HCT116 (cell line): ENCODE results near the gene ZCWPW1. TPM values are rescaled to one million over a fixed set of nuclear protein-coding genes. Genes with fewer than 3 reads are reported as not detected.

ENCODE experiments used
- ATAC-seq: fragments of 200-7000 bp; cut with Tn5 transposase; 2 replicates; pipeline ENCODE4 v1.9.1; 2020; ENCODE audit warnings: mild to moderate bottlenecking, moderate library complexity
- BruUV-seq: library from RNA; stranded (reverse); fragments of 400-500 nt; replicated peaks from 2 replicates; lab custom pipeline; 2021; lab: Mats Ljungman, UMichigan
- CTCF ChIA-PET: fragments of 300-600 bp; sonication (Branson Sonifier 250); formaldehyde crosslinking; loops from one replicate; lab custom pipeline; 2021; ENCODE audit warnings: antibody characterized with exemption; lab: Charles Lee
- POLR2A ChIA-PET: fragments of 300-600, 350-600 bp; sonication (Branson Sonifier 250); formaldehyde crosslinking; loops from one replicate; lab custom pipeline; 2021; ENCODE audit warnings: antibody characterized with exemption; lab: Charles Lee
- RAD21 ChIA-PET, 2 experiments: fragments of 300-600 bp; sonication (Branson Sonifier 250); formaldehyde crosslinking; loops; one replicate each; lab custom pipeline; 2023; ENCODE audit warnings: low total read pairs in 2 of 2; ENCODE audit not compliant: uncharacterized antibody in 2 of 2, unreplicated experiment in 2 of 2, low non-redundant PET in 1 of 2; lab: Charles Lee
- DNase-seq: peaks from one replicate; pipeline ENCODE4 v3.0.0-alpha.2; 2010; ENCODE audit warnings: low read depth, low spot score
- H2AFZ ChIP-seq: fragments of 200-600 bp; shearing (Covaris generic), sonication (generic); 2 replicates; pipeline ENCODE4 v1.6.1; 2017; ENCODE audit warnings: low read depth, mixed run types, mixed read lengths, antibody characterized with exemption, low read length; ENCODE audit not compliant: poor library complexity, severe bottlenecking
- H3K27ac ChIP-seq: 2 replicates; pipeline ENCODE4 v1.5.1; 2012; ENCODE audit warnings: low read depth, low read length
- H3K27me3 ChIP-seq: fragments of 200-600 bp; sonication (generic); 2 replicates; pipeline ENCODE4 v1.6.1; 2016; ENCODE audit warnings: mixed run types, low read length, mixed read lengths; ENCODE audit not compliant: insufficient read depth
- H3K36me3 ChIP-seq, 2 experiments: fragments of 200-500 bp in 1 of 2; fragments of 200-600 bp in 1 of 2; sonication (Bioruptor generic) in 1 of 2; sonication (generic) in 1 of 2; 2 replicates each; pipeline versions ENCODE4 v1.5.1 to v1.6.1; 2014 to 2016; ENCODE audit warnings: low read length in 2 of 2, inconsistent platforms in 1 of 2, mixed read lengths in 1 of 2, mixed run types in 1 of 2; ENCODE audit not compliant: insufficient read depth in 2 of 2, control insufficient read depth in 1 of 2
- H3K4me1 ChIP-seq, 2 experiments: fragments of 200-600 bp in 1 of 2; sonication (generic) in 1 of 2; 2 replicates each; pipeline versions ENCODE4 v1.5.1 to v1.6.1; 2012 to 2017; ENCODE audit warnings: low read length in 2 of 2, inconsistent platforms in 1 of 2, mild to moderate bottlenecking in 1 of 2, mixed read lengths in 1 of 2, mixed run types in 1 of 2, moderate library complexity in 1 of 2; ENCODE audit not compliant: insufficient read depth in 2 of 2, control insufficient read depth in 1 of 2
- H3K4me2 ChIP-seq: fragments of 200-600 bp; sonication (generic); 2 replicates; pipeline ENCODE4 v1.6.1; 2017; ENCODE audit warnings: mixed run types, low read length, mixed read lengths
- H3K4me3 ChIP-seq, 2 experiments: fragments of 200-600 bp in 1 of 2; sonication (generic) in 1 of 2; replicated peaks in 1 of 2; 2 replicates each; pipeline ENCODE4 v1.5.1; 2011 to 2016; ENCODE audit warnings: low read length in 2 of 2, control low read depth in 1 of 2, low read depth in 1 of 2, mild to moderate bottlenecking in 1 of 2, mixed read lengths in 1 of 2, mixed run types in 1 of 2
- H3K79me2 ChIP-seq: fragments of 200-600 bp; sonication (generic); 2 replicates; pipeline ENCODE4 v1.6.1; 2017; ENCODE audit warnings: mild to moderate bottlenecking, mixed run types, low read length, moderate library complexity, mixed read lengths; ENCODE audit not compliant: insufficient read depth
- H3K9ac ChIP-seq: fragments of 200-600 bp; sonication (generic); 2 replicates; pipeline ENCODE4 v1.6.1; 2016; ENCODE audit warnings: low read length, mixed read lengths
- H3K9me2 ChIP-seq: fragments of 200-600 bp; sonication (generic), shearing (Covaris generic); 2 replicates; pipeline ENCODE4 v1.6.1; 2017; ENCODE audit warnings: mixed run types, mild to moderate bottlenecking, moderate library complexity; ENCODE audit not compliant: insufficient read depth
- H3K9me3 ChIP-seq, 2 experiments: fragments of 200-500 bp in 1 of 2; fragments of 200-600 bp in 1 of 2; sonication (Bioruptor generic) in 1 of 2; sonication (generic) in 1 of 2; 2 replicates each; pipeline ENCODE4 v1.6.1; 2014 to 2017; ENCODE audit warnings: low read length in 2 of 2, mixed read lengths in 2 of 2, inconsistent platforms in 1 of 2, low read depth in 1 of 2, mild to moderate bottlenecking in 1 of 2, mixed run types in 1 of 2, moderate library complexity in 1 of 2; ENCODE audit not compliant: control insufficient read depth in 1 of 2, insufficient read depth in 1 of 2
- H4K20me1 ChIP-seq: fragments of 200-600 bp; sonication (generic), shearing (Covaris generic); 2 replicates; pipeline ENCODE4 v1.6.1; 2017; ENCODE audit warnings: mixed run types, mild to moderate bottlenecking, moderate library complexity; ENCODE audit not compliant: insufficient read depth
- CBX3 ChIP-seq: IDR thresholded peaks from 2 replicates; pipeline ENCODE4 v1.6.1; 2012; ENCODE audit warnings: low read depth
- CEBPB ChIP-seq: IDR thresholded peaks from 2 replicates; pipeline ENCODE4 v1.6.1; 2012; ENCODE audit warnings: low read depth
- EGR1 ChIP-seq: IDR thresholded peaks from 2 replicates; pipeline ENCODE4 v1.6.1; 2012; ENCODE audit warnings: low read depth
- ELF1 ChIP-seq: IDR thresholded peaks from 2 replicates; pipeline ENCODE4 v1.6.1; 2012; ENCODE audit warnings: low read depth, borderline replicate concordance
- EZH2 ChIP-seq: fragments of 200-600 bp; sonication (generic); IDR thresholded peaks from 2 replicates; pipeline ENCODE4 v1.6.1; 2017; ENCODE audit warnings: antibody characterized with exemption, mixed run types
- EZH2phosphoT487 ChIP-seq: fragments of 200-600 bp; IDR thresholded peaks from 2 replicates; pipeline ENCODE4 v1.6.1; 2018; ENCODE audit warnings: antibody characterized with exemption, borderline replicate concordance
- FOSL1 ChIP-seq: IDR thresholded peaks from 2 replicates; pipeline ENCODE4 v1.6.1; 2012; ENCODE audit warnings: low read depth
- JUND ChIP-seq: IDR thresholded peaks from 2 replicates; pipeline ENCODE4 v1.6.1; 2012
- POLR2A ChIP-seq: IDR thresholded peaks from 2 replicates; pipeline ENCODE4 v1.7.0; 2011; ENCODE audit warnings: borderline replicate concordance; ENCODE audit not compliant: insufficient read depth, insufficient read length; ENCODE audit errors: extremely low read depth
- POLR2AphosphoS5 ChIP-seq: IDR thresholded peaks from 2 replicates; pipeline ENCODE4 v1.6.1; 2011; ENCODE audit warnings: mild to moderate bottlenecking, low read depth, low read length, moderate library complexity
- RAD21 ChIP-seq: IDR thresholded peaks from 2 replicates; pipeline ENCODE4 v1.6.1; 2012; ENCODE audit warnings: low read depth, mild to moderate bottlenecking
- SIN3A ChIP-seq: IDR thresholded peaks from 2 replicates; pipeline ENCODE4 v1.6.1; 2012; ENCODE audit warnings: low read depth
- SP1 ChIP-seq: IDR thresholded peaks from 2 replicates; pipeline ENCODE4 v1.6.1; 2012; ENCODE audit warnings: low read depth
- SRF ChIP-seq: IDR thresholded peaks from 2 replicates; pipeline ENCODE4 v1.6.1; 2012; ENCODE audit warnings: low read depth
- YY1 ChIP-seq: IDR thresholded peaks from 2 replicates; pipeline ENCODE4 v1.6.1; 2011; ENCODE audit warnings: low read length, low read depth, moderate library complexity, mild to moderate bottlenecking; ENCODE audit not compliant: insufficient replicate concordance; ENCODE audit errors: extremely low read depth
- ZFX ChIP-seq: fragments of 450-650 bp; IDR thresholded peaks from 2 replicates; pipeline ENCODE4 v1.6.1; 2017
- ZNF274 ChIP-seq: fragments of 200-500 bp; sonication (Bioruptor generic); IDR thresholded peaks from 2 replicates; pipeline ENCODE4 v1.6.1; 2014; ENCODE audit warnings: mild to moderate bottlenecking, low read depth, low read length, inconsistent platforms
- intact Hi-C: fragments of 100-400 bp; cut with micrococcal nuclease; formaldehyde crosslinking; loops from 2 replicates; pipeline ENCODE4 v1.10.0; 2022
- total RNA-seq: library from RNA; stranded (reverse); gene quantifications from one replicate; pipeline ENCODE4 v1.2.1, GENCODE V29; 2021; ENCODE audit not compliant: unreplicated experiment
- TF ChIP-seq, protein P1 (sequence below): IDR thresholded peaks from 2 replicates; pipeline ENCODE4 v1.6.1; 2011; ENCODE audit warnings: mild to moderate bottlenecking, low read length, moderate library complexity; ENCODE audit not compliant: insufficient replicate concordance; ENCODE audit errors: extremely low read depth
- TF ChIP-seq, protein P2 (sequence below): IDR thresholded peaks from 2 replicates; pipeline ENCODE4 v1.6.1; 2012
- TF ChIP-seq, protein P3 (sequence below): IDR thresholded peaks from 2 replicates; pipeline ENCODE4 v1.6.1; 2012

The ZCWPW1 gene
- total RNA-seq, 1 experiment from 2014 or later = 1.5 TPM

DNA sequence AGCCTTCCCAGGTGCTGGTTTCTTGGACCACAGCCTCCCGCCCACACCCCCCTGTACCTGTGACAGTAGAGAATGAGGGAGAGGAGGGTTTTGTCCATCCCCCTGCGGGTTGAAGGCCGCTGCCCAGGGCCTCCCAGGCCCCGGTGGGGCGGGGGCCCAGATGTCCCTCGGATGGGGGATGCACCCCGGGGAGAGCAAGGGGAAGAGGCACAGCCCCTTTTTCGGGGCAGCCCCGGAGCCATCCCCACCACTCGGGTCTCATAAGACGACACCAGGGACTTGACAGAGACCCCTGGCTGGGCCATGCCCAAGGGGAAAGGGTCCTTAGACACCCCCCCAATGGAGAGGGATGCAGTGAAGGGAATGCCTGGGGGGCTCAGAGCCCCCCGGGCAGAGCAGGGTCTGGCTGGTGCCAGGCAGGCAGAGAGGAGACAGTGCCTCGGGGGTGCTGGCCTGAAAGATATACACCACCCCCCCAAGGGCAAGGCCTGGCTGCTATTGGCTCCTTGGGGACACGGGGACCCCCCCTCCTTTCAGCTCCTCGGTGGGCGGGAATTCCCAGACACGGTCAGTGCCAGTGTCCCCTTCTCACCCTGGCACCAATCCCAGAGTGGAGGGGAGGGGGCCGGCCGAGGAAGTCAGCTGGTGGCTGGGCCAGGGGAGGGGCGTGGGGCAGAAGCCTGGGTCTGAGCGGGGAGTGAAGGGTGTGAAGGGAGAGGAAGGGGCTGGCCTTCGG, 39.3 kb upstream of the ZCWPW1 start:
- no peak overlapping the region for H2AFZ ChIP-seq
- CTCF ChIA-PET = no interaction called here

More for the DNA sequence above, 39.3 kb upstream of the ZCWPW1 start:
- Histone ChIP-seq H3K9ac (no peak overlapping the region), H3K4me2 (no peak overlapping the region), H3K79me2 (no peaks in the 10 kb centered on the region), H3K4me3 (no peak overlapping the region), H3K4me1 (peaks cover 17 to 39% of the 10 kb centered on the region in 2 experiments), H3K36me3 (0 out of 4 replicates have a peak, but pooled peaks cover 0 to 2% of the 10 kb centered on the region in 2 experiments), H3K27ac (no peak overlapping the region), H3K9me2 (no peaks in the 10 kb centered on the region), H4K20me1 (no peaks in the 10 kb centered on the region), H3K9me3 (no peaks in the 10 kb centered on the region), H3K27me3 (no peaks in the 10 kb centered on the region)
- no peak for ATAC-seq
- RAD21 ChIA-PET = no interaction called here
- DNase-seq = no peak
- no peak for TF ChIP-seq EZH2phosphoT487
- TF ChIP-seq POLR2AphosphoS5 = no peak
- no peak for TF ChIP-seq SP1
- TF ChIP-seq, protein P1, sequence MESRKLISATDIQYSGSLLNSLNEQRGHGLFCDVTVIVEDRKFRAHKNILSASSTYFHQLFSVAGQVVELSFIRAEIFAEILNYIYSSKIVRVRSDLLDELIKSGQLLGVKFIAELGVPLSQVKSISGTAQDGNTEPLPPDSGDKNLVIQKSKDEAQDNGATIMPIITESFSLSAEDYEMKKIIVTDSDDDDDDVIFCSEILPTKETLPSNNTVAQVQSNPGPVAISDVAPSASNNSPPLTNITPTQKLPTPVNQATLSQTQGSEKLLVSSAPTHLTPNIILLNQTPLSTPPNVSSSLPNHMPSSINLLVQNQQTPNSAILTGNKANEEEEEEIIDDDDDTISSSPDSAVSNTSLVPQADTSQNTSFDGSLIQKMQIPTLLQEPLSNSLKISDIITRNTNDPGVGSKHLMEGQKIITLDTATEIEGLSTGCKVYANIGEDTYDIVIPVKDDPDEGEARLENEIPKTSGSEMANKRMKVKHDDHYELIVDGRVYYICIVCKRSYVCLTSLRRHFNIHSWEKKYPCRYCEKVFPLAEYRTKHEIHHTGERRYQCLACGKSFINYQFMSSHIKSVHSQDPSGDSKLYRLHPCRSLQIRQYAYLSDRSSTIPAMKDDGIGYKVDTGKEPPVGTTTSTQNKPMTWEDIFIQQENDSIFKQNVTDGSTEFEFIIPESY = no peak
- TF ChIP-seq EGR1 = no peak
- TF ChIP-seq CBX3 = no peak
- TF ChIP-seq RAD21 = no peak
- no peak for TF ChIP-seq ELF1
- no peak for TF ChIP-seq ZFX
- TF ChIP-seq JUND = no peak
- no peak for TF ChIP-seq POLR2A
- TF ChIP-seq, protein P2, sequence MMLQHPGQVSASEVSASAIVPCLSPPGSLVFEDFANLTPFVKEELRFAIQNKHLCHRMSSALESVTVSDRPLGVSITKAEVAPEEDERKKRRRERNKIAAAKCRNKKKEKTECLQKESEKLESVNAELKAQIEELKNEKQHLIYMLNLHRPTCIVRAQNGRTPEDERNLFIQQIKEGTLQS = no peak
- TF ChIP-seq CEBPB = no peak
- TF ChIP-seq, protein P3, sequence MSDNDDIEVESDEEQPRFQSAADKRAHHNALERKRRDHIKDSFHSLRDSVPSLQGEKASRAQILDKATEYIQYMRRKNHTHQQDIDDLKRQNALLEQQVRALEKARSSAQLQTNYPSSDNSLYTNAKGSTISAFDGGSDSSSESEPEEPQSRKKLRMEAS = no peak
- TF ChIP-seq EZH2 = no peak
- TF ChIP-seq FOSL1 = no peak
- no peak for TF ChIP-seq YY1
- TF ChIP-seq ZNF274 = no peak
- TF ChIP-seq SIN3A = no peak
- TF ChIP-seq SRF = no peak
- intact Hi-C loops = loop anchor here (2.0 kb wide), 2 partner anchors 223 to 385 kb away; partner anchors contain the start of gene SLC12A9
- POLR2A ChIA-PET = no interaction called here
- BruUV-seq = no TSS peak
